Fibroblast of lung (primary cell): ENCODE measurements around the gene CLGN. TPM values are rescaled to one million over a fixed set of nuclear protein-coding genes. Genes with fewer than 3 reads are reported as not detected.

Experiments used
- DNase-seq, 2 donors: peaks; one replicate each; pipeline versions ENCODE4 v3.0.0 to v3.0.0-alpha.2; 2010; ENCODE audit warnings: low read depth in 2 of 2
- H2AFZ ChIP-seq: 2 replicates; pipeline ENCODE4 v1.5.1; 2012; ENCODE audit warnings: low read length, control low read depth, inconsistent platforms
- H3K27ac ChIP-seq: 2 replicates; pipeline ENCODE4 v1.5.1; 2011; ENCODE audit warnings: low read length, control low read depth; ENCODE audit not compliant: insufficient read depth
- H3K27me3 ChIP-seq: 2 replicates; pipeline ENCODE4 v1.5.1; 2011; ENCODE audit warnings: mild to moderate bottlenecking, low read length; ENCODE audit not compliant: control insufficient read depth, insufficient read depth
- H3K36me3 ChIP-seq: 2 replicates; pipeline ENCODE4 v1.5.1; 2011; ENCODE audit warnings: low read length; ENCODE audit not compliant: control insufficient read depth, insufficient read depth
- H3K4me1 ChIP-seq: 2 replicates; pipeline ENCODE4 v1.5.1; 2011; ENCODE audit warnings: low read length; ENCODE audit not compliant: control insufficient read depth, insufficient read depth; ENCODE audit errors: extremely low read depth
- H3K4me2 ChIP-seq: 2 replicates; pipeline ENCODE4 v1.5.1; 2011; ENCODE audit warnings: low read length, control low read depth; ENCODE audit not compliant: insufficient read depth; ENCODE audit errors: extremely low read depth
- H3K4me3 ChIP-seq, 4 experiments: fragments of 200-600 bp in 1 of 4; sonication (generic) in 1 of 4; replicated peaks in 1 of 4; 2 replicates each; pipeline ENCODE4 v1.5.1; 2011 to 2016; ENCODE audit warnings: low read length in 4 of 4, low read depth in 3 of 4, mild to moderate bottlenecking in 3 of 4, control low read depth in 2 of 4, inconsistent platforms in 1 of 4, mixed read lengths in 1 of 4; ENCODE audit not compliant: insufficient read depth in 1 of 4; ENCODE audit errors: control extremely low read depth in 1 of 4
- H3K79me2 ChIP-seq: 2 replicates; pipeline ENCODE4 v1.5.1; 2012; ENCODE audit warnings: mild to moderate bottlenecking, low read length, inconsistent platforms; ENCODE audit not compliant: control insufficient read depth, insufficient read depth
- H3K9ac ChIP-seq: 2 replicates; pipeline ENCODE4 v1.5.1; 2011; ENCODE audit warnings: mild to moderate bottlenecking, low read length, control low read depth; ENCODE audit not compliant: insufficient read depth
- H3K9me3 ChIP-seq: 2 replicates; pipeline ENCODE4 v1.5.1; 2012; ENCODE audit warnings: low read depth, low read length; ENCODE audit not compliant: control insufficient read depth, insufficient read depth
- H4K20me1 ChIP-seq: 2 replicates; pipeline ENCODE4 v1.5.1; 2011; ENCODE audit warnings: low read length; ENCODE audit not compliant: control insufficient read depth, insufficient read depth; ENCODE audit errors: extremely low read depth
- EZH2 ChIP-seq: IDR thresholded peaks from 2 replicates; pipeline ENCODE4 v1.5.1; 2012; ENCODE audit warnings: low read length, control low read depth, mild to moderate bottlenecking; ENCODE audit errors: missing control alignments
- polyA minus RNA-seq: library from RNA; depleted of rRNA, polyadenylated mRNA; stranded (reverse); fragments of >200 nt; gene quantifications from 2 replicates; pipeline ENCODE4 v1.2.3, GENCODE V29; 2011; ENCODE audit warnings: low replicate concordance
- polyA plus RNA-seq, 2 donors: library from polyadenylated mRNA; depleted of rRNA in 1 of 2; stranded (reverse) in 1 of 2; unstranded in 1 of 2; fragments of >200 nt; gene quantifications; 2 replicates each; pipeline ENCODE4 v1.2.1, GENCODE V29; 2011 to 2012; ENCODE audit warnings: missing spikeins in 1 of 2
- total RNA-seq: library from RNA; depleted of rRNA; stranded (reverse); fragments of >200 nt; gene quantifications from 2 replicates; pipeline ENCODE4 v1.2.1, GENCODE V29; 2014
- TF ChIP-seq, protein P1 (sequence below), 2 donors: IDR thresholded peaks in 1 of 2; conservative IDR thresholded peaks in 1 of 2; 1 replicate in 1 of 2; 2 replicates in 1 of 2; pipeline ENCODE4 v1.5.1; 2011 to 2012; ENCODE audit warnings: low read length in 2 of 2, control low read depth in 1 of 2, inconsistent platforms in 1 of 2, low read depth in 1 of 2, mild to moderate bottlenecking in 1 of 2

The CLGN gene, protein sequence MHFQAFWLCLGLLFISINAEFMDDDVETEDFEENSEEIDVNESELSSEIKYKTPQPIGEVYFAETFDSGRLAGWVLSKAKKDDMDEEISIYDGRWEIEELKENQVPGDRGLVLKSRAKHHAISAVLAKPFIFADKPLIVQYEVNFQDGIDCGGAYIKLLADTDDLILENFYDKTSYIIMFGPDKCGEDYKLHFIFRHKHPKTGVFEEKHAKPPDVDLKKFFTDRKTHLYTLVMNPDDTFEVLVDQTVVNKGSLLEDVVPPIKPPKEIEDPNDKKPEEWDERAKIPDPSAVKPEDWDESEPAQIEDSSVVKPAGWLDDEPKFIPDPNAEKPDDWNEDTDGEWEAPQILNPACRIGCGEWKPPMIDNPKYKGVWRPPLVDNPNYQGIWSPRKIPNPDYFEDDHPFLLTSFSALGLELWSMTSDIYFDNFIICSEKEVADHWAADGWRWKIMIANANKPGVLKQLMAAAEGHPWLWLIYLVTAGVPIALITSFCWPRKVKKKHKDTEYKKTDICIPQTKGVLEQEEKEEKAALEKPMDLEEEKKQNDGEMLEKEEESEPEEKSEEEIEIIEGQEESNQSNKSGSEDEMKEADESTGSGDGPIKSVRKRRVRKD
- total RNA-seq, result 11.8 and 18.0 TPM in 2 replicates
- polyA plus RNA-seq, result 3.4 and 11.2 TPM in 2 replicates
- 2.6 and 10.6 TPM in 2 replicates for polyA plus RNA-seq (2012)
- 0.33 TPM in 1 of 2 replicates, not detected in the other for polyA minus RNA-seq

DNA sequence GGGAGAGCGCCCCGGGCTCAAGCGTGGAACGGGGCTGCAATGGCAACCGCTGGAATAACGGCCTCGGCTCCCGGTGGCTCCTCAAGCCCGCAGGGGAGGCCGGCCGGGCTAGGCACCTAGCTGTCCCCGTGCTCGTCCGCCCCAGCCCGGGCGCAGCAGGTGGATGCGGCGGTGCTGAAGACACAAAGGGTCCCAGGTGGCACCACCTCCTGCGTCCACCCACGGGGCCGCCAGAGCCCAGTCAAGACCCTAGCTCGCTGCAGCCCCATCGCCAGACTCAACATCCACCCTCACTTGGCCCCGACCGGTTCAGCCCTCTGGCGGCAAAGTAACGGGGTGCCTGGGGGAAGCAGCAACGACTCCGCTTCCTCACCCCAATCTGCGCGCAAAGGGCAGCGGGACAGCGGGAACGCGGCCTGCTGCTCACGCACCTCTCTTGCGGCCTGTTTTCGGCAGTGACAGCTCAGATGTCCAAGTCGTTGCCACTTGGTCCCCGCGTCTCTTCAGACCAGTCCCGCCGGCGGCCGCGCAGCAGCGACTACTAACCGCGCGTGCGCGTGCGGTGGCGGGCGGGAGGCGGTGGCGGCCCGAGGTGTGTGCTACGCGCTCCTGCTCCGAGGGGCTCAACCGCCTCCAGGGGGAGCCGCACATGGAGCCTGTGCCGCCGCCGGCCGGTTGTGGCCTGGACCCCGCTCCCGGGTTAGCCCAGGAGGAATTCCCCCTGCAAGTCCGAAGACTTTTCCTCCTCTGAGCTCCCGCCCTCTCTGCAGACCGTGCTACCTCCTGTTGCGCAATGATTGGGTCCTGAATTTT lies at the start of gene CLGN:
CLGN (minus strand) TSS at position 543 of the 813 bp plus-strand sequence. CDS start 14,570 bp downstream, outside the sequence.
- peaks cover 3% of the 10 kb centered on the region for H3K4me1 ChIP-seq
- H3K79me2 ChIP-seq, result no peaks in the 10 kb centered on the region
- no peaks in the 10 kb centered on the region for H3K36me3 ChIP-seq
- H2AFZ ChIP-seq, result peak within 1 kb of the TSS; percentile 98
- peak within 1 kb of the TSS; percentile 18 for H3K27ac ChIP-seq
- no peaks in the 10 kb centered on the region for H4K20me1 ChIP-seq
- no peaks in the 10 kb centered on the region for H3K27me3 ChIP-seq
- DNase-seq, result peak; percentile 71 to 81
- H3K9me3 ChIP-seq, result no peaks in the 10 kb centered on the region
- peak within 1 kb of the TSS; percentile 67 to 80 (median 76) for H3K4me3 ChIP-seq
- peak within 1 kb of the TSS; percentile 44 for H3K9ac ChIP-seq
- TF ChIP-seq EZH2, result no peak
- TF ChIP-seq, protein P1, sequence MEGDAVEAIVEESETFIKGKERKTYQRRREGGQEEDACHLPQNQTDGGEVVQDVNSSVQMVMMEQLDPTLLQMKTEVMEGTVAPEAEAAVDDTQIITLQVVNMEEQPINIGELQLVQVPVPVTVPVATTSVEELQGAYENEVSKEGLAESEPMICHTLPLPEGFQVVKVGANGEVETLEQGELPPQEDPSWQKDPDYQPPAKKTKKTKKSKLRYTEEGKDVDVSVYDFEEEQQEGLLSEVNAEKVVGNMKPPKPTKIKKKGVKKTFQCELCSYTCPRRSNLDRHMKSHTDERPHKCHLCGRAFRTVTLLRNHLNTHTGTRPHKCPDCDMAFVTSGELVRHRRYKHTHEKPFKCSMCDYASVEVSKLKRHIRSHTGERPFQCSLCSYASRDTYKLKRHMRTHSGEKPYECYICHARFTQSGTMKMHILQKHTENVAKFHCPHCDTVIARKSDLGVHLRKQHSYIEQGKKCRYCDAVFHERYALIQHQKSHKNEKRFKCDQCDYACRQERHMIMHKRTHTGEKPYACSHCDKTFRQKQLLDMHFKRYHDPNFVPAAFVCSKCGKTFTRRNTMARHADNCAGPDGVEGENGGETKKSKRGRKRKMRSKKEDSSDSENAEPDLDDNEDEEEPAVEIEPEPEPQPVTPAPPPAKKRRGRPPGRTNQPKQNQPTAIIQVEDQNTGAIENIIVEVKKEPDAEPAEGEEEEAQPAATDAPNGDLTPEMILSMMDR (conservative IDR thresholded peaks at IDR 0.05 in 1 of 2, IDR thresholded peaks at IDR 0.05 in 1 of 2; ENCODE audit: low read depth in 1 of 2, low read length in 2 of 2), result peak; percentile 22 to 47
- peak within 1 kb of the TSS; percentile 97 for H3K4me2 ChIP-seq

DNA sequence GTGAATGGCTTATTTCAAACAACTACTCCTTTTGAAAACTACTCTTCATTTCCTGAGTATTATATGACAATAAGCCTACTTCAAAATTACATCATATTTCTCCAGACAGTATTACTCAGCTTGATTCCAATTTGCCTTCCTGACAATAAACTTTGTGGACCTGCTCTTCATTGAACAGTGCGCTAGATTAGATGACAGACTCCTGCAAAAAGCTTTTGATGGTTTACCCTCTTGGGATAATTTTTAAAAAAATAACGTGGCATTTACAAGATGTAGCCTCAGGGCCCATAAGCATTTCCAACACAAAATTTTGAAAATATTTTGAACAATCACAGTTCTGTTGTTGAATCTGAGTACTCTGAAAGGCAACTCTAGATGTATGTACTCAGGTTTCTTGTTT lies 44.7 kb upstream of the CLGN start:
- no peaks in the 10 kb centered on the region for H3K79me2 ChIP-seq
- H4K20me1 ChIP-seq, result no peaks in the 10 kb centered on the region
- no peak overlapping the region for H3K9ac ChIP-seq
- H3K27me3 ChIP-seq, result peaks cover 8% of the 10 kb centered on the region
- no peak overlapping the region for H2AFZ ChIP-seq
- H3K36me3 ChIP-seq, result no peaks in the 10 kb centered on the region
- TF ChIP-seq, protein P1 (conservative IDR thresholded peaks at IDR 0.05 in 1 of 2, IDR thresholded peaks at IDR 0.05 in 1 of 2; ENCODE audit: low read depth in 1 of 2, low read length in 2 of 2), result no peak
- no peak for TF ChIP-seq EZH2
- no peak overlapping the region for H3K27ac ChIP-seq
- H3K4me1 ChIP-seq, result no peaks in the 10 kb centered on the region
- DNase-seq, result no peak
- no peak overlapping the region for H3K4me2 ChIP-seq
- no peaks in the 10 kb centered on the region for H3K9me3 ChIP-seq
- no peak overlapping the region for H3K4me3 ChIP-seq
